GM12872 (cell line): ENCODE results near the gene DACH2.

Experiments
- TF ChIP-seq, protein P1 (sequence below): IDR thresholded peaks from 3 replicates; pipeline ENCODE4 v1.5.1; 2011; ENCODE audit warnings: low read depth, mild to moderate bottlenecking, low read length, moderate library complexity; ENCODE audit not compliant: insufficient read depth

The DACH2 gene

DNA sequence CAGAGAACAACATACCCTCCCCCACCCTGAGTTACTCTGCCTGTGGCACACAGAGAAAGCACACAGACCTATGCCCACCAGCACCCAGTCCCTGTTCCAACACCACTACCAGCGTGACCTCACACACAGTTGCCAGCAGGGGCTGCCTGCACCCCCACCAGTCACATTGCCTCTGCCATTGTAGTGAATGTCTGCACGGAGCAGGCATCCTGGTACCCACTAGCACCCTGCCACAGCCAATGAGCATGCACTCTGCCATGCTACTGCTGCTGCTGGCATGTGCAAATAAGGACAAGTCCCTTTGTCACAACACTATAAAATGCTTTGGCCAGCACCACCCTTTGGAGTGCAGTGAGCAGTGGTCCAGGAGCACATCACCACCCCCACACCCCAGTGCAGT, 47.1 kb downstream of the DACH2 start:
- TF ChIP-seq, protein P1, sequence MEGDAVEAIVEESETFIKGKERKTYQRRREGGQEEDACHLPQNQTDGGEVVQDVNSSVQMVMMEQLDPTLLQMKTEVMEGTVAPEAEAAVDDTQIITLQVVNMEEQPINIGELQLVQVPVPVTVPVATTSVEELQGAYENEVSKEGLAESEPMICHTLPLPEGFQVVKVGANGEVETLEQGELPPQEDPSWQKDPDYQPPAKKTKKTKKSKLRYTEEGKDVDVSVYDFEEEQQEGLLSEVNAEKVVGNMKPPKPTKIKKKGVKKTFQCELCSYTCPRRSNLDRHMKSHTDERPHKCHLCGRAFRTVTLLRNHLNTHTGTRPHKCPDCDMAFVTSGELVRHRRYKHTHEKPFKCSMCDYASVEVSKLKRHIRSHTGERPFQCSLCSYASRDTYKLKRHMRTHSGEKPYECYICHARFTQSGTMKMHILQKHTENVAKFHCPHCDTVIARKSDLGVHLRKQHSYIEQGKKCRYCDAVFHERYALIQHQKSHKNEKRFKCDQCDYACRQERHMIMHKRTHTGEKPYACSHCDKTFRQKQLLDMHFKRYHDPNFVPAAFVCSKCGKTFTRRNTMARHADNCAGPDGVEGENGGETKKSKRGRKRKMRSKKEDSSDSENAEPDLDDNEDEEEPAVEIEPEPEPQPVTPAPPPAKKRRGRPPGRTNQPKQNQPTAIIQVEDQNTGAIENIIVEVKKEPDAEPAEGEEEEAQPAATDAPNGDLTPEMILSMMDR, result no peak

DNA sequence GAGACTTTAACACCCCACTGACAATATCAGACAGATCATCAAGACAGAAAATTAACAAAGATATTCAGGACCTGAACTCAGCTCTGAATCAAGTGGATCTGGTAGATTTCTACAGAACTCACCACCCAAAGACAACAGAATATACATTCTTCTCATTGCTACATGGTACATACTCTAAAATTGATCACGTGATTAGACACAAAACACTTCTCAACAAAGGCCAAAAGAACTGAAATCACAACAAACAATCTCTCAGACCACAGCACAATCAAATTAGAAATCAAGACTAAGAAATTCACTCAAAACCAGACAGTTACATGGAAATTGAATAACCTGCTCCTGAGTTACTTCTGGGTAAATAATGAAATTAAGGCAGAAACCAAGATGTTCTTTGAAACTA, 49.6 kb downstream of the DACH2 start:
- TF ChIP-seq, protein P1, result no peak

DNA sequence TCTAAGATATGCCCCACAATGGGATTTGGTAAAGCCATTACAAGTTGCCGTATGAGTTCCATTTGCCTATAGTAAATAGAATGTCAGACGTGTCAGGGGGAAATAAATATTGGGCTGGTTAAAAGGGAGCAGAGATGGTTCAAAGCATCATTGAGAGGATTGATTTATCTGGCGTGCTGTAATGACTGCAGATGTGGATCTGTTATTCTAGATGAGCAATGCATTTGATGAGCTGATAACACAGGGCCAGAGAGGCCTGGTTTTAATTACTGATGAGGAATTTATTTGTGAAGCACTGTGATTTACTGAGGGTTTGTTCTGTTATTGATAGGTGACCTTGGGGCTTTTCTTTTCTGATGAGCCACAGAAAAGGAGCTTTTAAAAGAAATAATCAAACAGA, 62.5 kb downstream of the DACH2 start:
- TF ChIP-seq, protein P1, result no peak

DNA sequence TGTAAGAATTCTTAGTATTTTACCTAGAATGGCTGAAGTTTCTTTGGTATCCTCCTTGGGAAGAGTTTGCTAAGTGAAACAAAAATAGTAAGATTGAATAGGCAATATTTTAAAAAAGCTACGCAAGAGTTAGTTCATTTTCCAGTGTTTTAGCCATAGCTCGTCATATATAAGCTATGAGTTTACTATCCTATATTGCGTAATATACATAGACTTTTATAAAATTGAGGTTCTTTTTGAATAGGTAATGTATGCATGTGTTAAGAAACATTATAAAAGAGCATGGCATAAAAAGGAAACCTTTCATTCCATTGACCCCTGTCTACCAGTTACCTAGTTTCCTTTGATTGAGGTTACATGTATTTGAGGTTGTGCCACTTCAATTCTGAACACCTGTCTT, 67.0 kb downstream of the DACH2 start:
- TF ChIP-seq, protein P1, result no peak

DNA sequence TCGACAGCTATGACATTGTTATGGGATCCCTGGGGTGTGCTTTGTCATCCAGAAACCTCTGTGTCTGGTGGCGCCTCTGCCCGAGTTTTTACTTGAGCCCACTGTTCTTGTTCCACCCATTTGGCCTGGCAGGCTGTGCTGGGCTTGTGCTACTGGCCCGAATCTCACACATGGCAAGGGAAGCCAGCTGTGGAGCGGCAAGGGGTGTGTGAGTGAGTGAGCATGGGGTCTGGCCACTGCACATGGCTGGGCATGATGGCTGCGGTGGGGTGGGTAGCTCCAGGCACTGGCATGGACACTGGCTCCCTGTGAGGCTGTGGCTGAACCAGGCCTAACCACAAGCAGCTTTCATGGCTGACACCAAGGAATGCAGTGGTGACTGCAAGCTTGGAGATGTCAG, 89.2 kb downstream of the DACH2 start:
- TF ChIP-seq, protein P1, result no peak

DNA sequence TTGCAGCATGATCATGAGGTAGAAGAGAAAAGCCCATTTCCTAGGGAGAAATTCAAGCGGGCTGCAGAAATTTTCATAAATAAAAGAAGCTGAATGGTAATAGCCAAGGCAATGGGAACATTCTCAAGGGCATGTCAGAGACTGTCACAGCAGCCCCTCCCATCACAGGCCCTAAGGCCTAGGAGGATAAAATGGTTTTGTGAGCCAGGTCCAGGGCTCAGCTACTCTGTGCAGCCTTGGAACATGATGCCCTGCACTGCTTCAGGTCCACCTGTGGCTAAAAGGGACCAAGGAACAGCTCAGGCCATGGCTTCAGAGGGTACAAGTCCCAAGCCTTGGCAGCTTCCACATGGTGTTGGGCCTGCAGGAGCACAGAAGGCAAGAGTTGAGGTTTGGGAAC, 93.3 kb downstream of the DACH2 start:
- TF ChIP-seq, protein P1, result no peak

DNA sequence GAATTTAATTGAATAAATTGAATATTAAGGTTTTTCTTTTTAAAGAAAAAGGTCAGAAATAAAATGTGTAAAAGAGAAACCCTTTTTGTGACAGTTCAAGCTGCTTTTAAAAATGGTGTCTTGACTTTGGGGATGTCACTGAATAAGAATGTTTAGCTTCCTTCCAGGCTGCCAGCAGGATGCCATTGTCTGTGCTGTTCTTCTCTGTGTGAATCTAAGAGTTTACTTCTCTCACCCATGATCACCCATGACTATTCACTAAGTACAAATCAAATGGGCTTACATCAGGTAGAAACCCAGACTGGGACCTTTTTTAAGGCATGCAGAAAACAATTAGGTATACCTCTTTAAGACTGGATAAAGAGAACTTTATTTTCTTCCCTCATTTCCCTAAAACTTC, 115.3 kb downstream of the DACH2 start:
- TF ChIP-seq, protein P1, result no peak

DNA sequence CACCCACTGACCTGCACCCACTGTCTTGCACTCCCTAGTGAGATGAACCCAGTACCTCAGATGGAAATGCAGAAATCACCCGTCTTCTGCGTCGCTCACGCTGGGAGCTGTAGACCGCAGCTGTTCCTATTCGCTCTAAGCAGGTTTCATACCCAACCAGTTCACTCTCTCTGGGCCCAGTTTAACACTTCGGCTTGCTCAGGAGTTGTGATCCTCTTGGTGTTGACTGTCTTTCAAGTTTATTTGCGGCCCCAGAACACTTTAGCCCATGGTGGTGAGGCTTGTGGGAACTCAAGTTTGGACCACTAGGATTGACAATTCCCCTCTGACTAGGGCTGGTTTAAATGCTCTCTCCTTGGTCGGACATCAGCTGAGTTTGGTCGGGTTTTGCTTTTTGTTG, 147.0 kb downstream of the DACH2 start:
- TF ChIP-seq, protein P1, result no peak
